Measurements from ENCODE around the gene RTRAF. TPM values are rescaled to one million over a fixed set of nuclear protein-coding genes. Genes with fewer than 3 reads are reported as not detected.

Gene RTRAF
- total RNA-seq, 1 donor from 2014 or later, result 183 TPM

DNA sequence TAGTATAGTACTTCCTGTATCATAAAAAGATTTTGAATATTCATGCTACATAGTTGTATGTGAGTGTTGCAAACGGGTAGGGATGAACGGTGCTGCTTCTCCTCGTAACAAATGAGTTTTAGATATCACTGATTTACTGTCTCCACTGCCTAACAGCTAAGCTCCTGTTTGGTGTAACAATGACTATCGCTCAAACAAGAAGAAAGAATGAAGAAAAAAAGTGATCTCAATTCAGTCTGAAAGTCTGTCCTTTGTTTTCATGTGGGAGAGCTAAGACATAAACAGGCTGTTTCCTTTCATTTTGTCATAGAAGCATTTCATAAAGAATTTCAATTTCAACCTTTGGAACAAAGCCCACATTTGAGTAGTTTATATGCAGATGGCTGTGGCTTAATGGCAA is 26.1 kb upstream of the RTRAF start:
- no peak for DNase-seq (ENCODE audit: low spot score in 2 of 2, unreplicated experiment in 2 of 2)
- H3K4me1 Mint-ChIP-seq, result peaks cover 23% of the 10 kb centered on the region
- peaks cover 21% of the 10 kb centered on the region for H3K36me3 Mint-ChIP-seq
- peaks cover 21% of the 10 kb centered on the region for H3K9me3 Mint-ChIP-seq
- peak overlapping the region; percentile 71 for H3K27ac Mint-ChIP-seq
- H3K4me3 Mint-ChIP-seq, result peak overlapping the region; percentile 42
- peaks cover 23% of the 10 kb centered on the region for H3K27me3 Mint-ChIP-seq (ENCODE audit: low read depth)
- TF ChIP-seq, protein P1, sequence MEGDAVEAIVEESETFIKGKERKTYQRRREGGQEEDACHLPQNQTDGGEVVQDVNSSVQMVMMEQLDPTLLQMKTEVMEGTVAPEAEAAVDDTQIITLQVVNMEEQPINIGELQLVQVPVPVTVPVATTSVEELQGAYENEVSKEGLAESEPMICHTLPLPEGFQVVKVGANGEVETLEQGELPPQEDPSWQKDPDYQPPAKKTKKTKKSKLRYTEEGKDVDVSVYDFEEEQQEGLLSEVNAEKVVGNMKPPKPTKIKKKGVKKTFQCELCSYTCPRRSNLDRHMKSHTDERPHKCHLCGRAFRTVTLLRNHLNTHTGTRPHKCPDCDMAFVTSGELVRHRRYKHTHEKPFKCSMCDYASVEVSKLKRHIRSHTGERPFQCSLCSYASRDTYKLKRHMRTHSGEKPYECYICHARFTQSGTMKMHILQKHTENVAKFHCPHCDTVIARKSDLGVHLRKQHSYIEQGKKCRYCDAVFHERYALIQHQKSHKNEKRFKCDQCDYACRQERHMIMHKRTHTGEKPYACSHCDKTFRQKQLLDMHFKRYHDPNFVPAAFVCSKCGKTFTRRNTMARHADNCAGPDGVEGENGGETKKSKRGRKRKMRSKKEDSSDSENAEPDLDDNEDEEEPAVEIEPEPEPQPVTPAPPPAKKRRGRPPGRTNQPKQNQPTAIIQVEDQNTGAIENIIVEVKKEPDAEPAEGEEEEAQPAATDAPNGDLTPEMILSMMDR (IDR thresholded peaks at IDR 0.05; ENCODE audit: unreplicated experiment), result no peak

- TF ChIP-seq, protein P1 (IDR thresholded peaks at IDR 0.05; ENCODE audit: unreplicated experiment), result no peak
- peaks cover 16% of the 10 kb centered on the region for H3K4me1 Mint-ChIP-seq
- H3K36me3 Mint-ChIP-seq, result no peaks in the 10 kb centered on the region
- H3K27me3 Mint-ChIP-seq (ENCODE audit: low read depth), result peaks cover 37% of the 10 kb centered on the region
- DNase-seq (ENCODE audit: low spot score in 2 of 2, unreplicated experiment in 2 of 2), result no peak
- H3K27ac Mint-ChIP-seq, result no peak overlapping the region
- no peak overlapping the region for H3K4me3 Mint-ChIP-seq
- no peaks in the 10 kb centered on the region for H3K9me3 Mint-ChIP-seq
These were observed 21.8 kb upstream of the RTRAF start for GRCh38 chr14:51967521-51967920.

GRCh38 chr14:51969852-51970540 is 19.4 kb upstream of the RTRAF start:
- H3K27me3 Mint-ChIP-seq (ENCODE audit: low read depth), result peaks cover 30% of the 10 kb centered on the region
- DNase-seq (ENCODE audit: low spot score in 2 of 2, unreplicated experiment in 2 of 2), result no peak
- H3K4me3 Mint-ChIP-seq, result no peak overlapping the region
- no peaks in the 10 kb centered on the region for H3K36me3 Mint-ChIP-seq
- H3K27ac Mint-ChIP-seq, result no peak overlapping the region
- H3K9me3 Mint-ChIP-seq, result no peaks in the 10 kb centered on the region
- TF ChIP-seq, protein P1 (IDR thresholded peaks at IDR 0.05; ENCODE audit: unreplicated experiment), result no peak
- no peaks in the 10 kb centered on the region for H3K4me1 Mint-ChIP-seq

- TF ChIP-seq, protein P1 (IDR thresholded peaks at IDR 0.05; ENCODE audit: unreplicated experiment), result no peak
- Mint-ChIP-seq H3K36me3 (no peaks in the 10 kb centered on the region), H3K27ac (no peak overlapping the region), H3K27me3 (ENCODE audit: low read depth) (peaks cover 20% of the 10 kb centered on the region), H3K4me1 (peaks cover 6% of the 10 kb centered on the region), H3K9me3 (no peaks in the 10 kb centered on the region), H3K4me3 (no peak overlapping the region)
- DNase-seq (ENCODE audit: low spot score in 2 of 2, unreplicated experiment in 2 of 2), result no peak
These were observed 16.8 kb upstream of the RTRAF start for GRCh38 chr14:51972566-51972965.

DNA sequence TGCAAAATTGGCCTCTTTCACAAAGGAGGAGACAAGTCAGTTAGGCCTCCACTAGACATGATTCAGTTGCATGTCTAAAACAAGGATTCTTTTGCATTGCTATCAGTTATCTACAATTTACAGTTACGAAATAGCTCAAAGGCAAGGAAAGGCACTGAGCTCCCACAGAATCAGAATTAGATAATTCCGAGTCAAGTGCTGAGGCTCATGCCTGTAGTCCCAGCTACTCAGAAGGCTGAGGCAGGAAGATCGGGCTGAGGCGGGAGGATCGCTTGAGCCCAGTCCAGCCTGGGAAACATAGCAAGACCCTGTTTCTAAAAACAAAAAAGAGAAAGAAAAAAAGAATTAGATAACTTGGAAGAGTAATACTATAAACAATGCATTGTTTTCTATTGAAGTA is 12.3 kb upstream of the RTRAF start:
- TF ChIP-seq, protein P1 (IDR thresholded peaks at IDR 0.05; ENCODE audit: unreplicated experiment), result no peak
- H3K36me3 Mint-ChIP-seq, result no peaks in the 10 kb centered on the region
- peaks cover 6% of the 10 kb centered on the region for H3K4me1 Mint-ChIP-seq
- H3K9me3 Mint-ChIP-seq, result no peaks in the 10 kb centered on the region
- no peak overlapping the region for H3K4me3 Mint-ChIP-seq
- peak overlapping the region; percentile 61 for H3K27ac Mint-ChIP-seq
- no peak for DNase-seq (ENCODE audit: low spot score in 2 of 2, unreplicated experiment in 2 of 2)
- H3K27me3 Mint-ChIP-seq (ENCODE audit: low read depth), result peaks cover 26% of the 10 kb centered on the region

Measured in mesothelial cell of epicardium (in vitro differentiated cells).